PC-9 (cell line): ENCODE data around the gene VSX2. TPM values are rescaled to one million over a fixed set of nuclear protein-coding genes. Genes with fewer than 3 reads are reported as not detected.

ENCODE experiments used
- BruUV-seq: library from RNA; stranded (reverse); fragments of 400-500 nt; replicated peaks from 2 replicates; lab custom pipeline; 2021; lab: Mats Ljungman, UMichigan
- CTCF ChIA-PET: fragments of 300-600 bp; sonication (Branson Sonifier 250); formaldehyde crosslinking; loops from one replicate; lab custom pipeline; 2022; ENCODE audit warnings: antibody characterized with exemption; lab: Charles Lee
- POLR2A ChIA-PET: fragments of 300-600 bp; sonication (Branson Sonifier 250); formaldehyde crosslinking; loops from one replicate; lab custom pipeline; 2022; ENCODE audit warnings: antibody characterized with exemption; ENCODE audit not compliant: unreplicated experiment; lab: Charles Lee
- DNase-seq, 2 experiments: peaks; one replicate each; pipeline versions ENCODE4 v3.0.0 to v3.0.0-alpha.2; 2015 to 2022; ENCODE audit warnings: mixed read lengths in 1 of 2
- H2AFZ ChIP-seq: fragments of 200-600 bp; sonication (generic); 2 replicates; pipeline ENCODE4 v1.8.1; 2017; ENCODE audit warnings: antibody characterized with exemption
- H3F3A ChIP-seq: fragments of 200-600 bp; sonication (generic); 2 replicates; pipeline ENCODE4 v1.8.1; 2017; ENCODE audit warnings: antibody characterized with exemption, mild to moderate bottlenecking, low read depth; ENCODE audit not compliant: insufficient read depth
- H3K27ac ChIP-seq: fragments of 200-600 bp; sonication (generic); 2 replicates; pipeline ENCODE4 v1.6.1; 2016; ENCODE audit warnings: mixed run types
- H3K27me3 ChIP-seq: fragments of 200-600 bp; sonication (generic); 2 replicates; pipeline ENCODE4 v1.6.1; 2016; ENCODE audit warnings: low read depth, mixed run types; ENCODE audit not compliant: insufficient read depth
- H3K36me3 ChIP-seq: fragments of 200-600 bp; sonication (generic); 2 replicates; pipeline ENCODE4 v1.6.1; 2016; ENCODE audit warnings: low read depth, mixed run types
- H3K4me1 ChIP-seq: fragments of 200-600 bp; sonication (generic); replicated peaks from 2 replicates; pipeline ENCODE4 v1.6.1; 2016; ENCODE audit warnings: mixed run types; ENCODE audit not compliant: insufficient read depth
- H3K4me2 ChIP-seq: fragments of 200-600 bp; sonication (generic); 2 replicates; pipeline ENCODE4 v1.6.1; 2017; ENCODE audit warnings: mixed run types
- H3K4me3 ChIP-seq: fragments of 200-600 bp; sonication (generic); 2 replicates; pipeline ENCODE4 v1.6.1; 2016; ENCODE audit warnings: mixed run types
- H3K79me2 ChIP-seq: fragments of 200-600 bp; sonication (generic); 2 replicates; pipeline ENCODE4 v1.6.1; 2017; ENCODE audit warnings: low read depth, mixed run types
- H3K9me2 ChIP-seq: fragments of 200-600 bp; sonication (generic); 2 replicates; pipeline ENCODE4 v1.8.1; 2017; ENCODE audit warnings: mild to moderate bottlenecking; ENCODE audit not compliant: insufficient read depth
- H3K9me3 ChIP-seq: fragments of 200-600 bp; sonication (generic); 2 replicates; pipeline ENCODE4 v1.8.1; 2016; ENCODE audit warnings: low read depth; ENCODE audit not compliant: insufficient read depth
- H4K20me1 ChIP-seq: fragments of 200-600 bp; sonication (generic); 2 replicates; pipeline ENCODE4 v1.8.1; 2017; ENCODE audit not compliant: insufficient read depth
- CTCF ChIP-seq: fragments of 200-600 bp; sonication (generic); conservative IDR thresholded peaks from 2 replicates; pipeline ENCODE4 v1.6.1; 2017; ENCODE audit warnings: mixed run types, antibody characterized with exemption, mild to moderate bottlenecking, moderate library complexity
- EZH2 ChIP-seq: fragments of 200-600 bp; sonication (generic); IDR thresholded peaks from 2 replicates; pipeline ENCODE4 v1.8.0; 2017; ENCODE audit warnings: antibody characterized with exemption, low read depth
- intact Hi-C: fragments of 100-400 bp; cut with micrococcal nuclease; formaldehyde crosslinking; loops from one replicate; pipeline ENCODE4 v1.10.0; 2022; ENCODE audit not compliant: unreplicated experiment
- total RNA-seq: library from RNA; stranded (reverse); gene quantifications from 2 replicates; pipeline ENCODE4 v1.2.3, GENCODE V29; 2021

The VSX2 gene
- total RNA-seq, 1 experiment from 2014 or later, result not detected

GRCh38 chr14:74235017-74235416, 4.2 kb upstream of the VSX2 start:
- H3K27me3 ChIP-seq, result peaks cover 92% of the 10 kb centered on the region
- no TSS peak for BruUV-seq

GRCh38 chr14:74237441-74237840, 1.8 kb upstream of the VSX2 start:
- H3K79me2 ChIP-seq, result no peaks in the 10 kb centered on the region
- H3K27me3 ChIP-seq, result peaks cover 90% of the 10 kb centered on the region
- no peaks in the 10 kb centered on the region for H3K9me2 ChIP-seq
- POLR2A ChIA-PET, result no interaction called here
- no peak overlapping the region for H3K4me2 ChIP-seq
- H2AFZ ChIP-seq, result no peak overlapping the region
- H3K4me1 ChIP-seq, result no peaks in the 10 kb centered on the region
- H3K36me3 ChIP-seq, result no peaks in the 10 kb centered on the region
- BruUV-seq, result no TSS peak
- no peak overlapping the region for H3K4me3 ChIP-seq
- H4K20me1 ChIP-seq, result no peaks in the 10 kb centered on the region
- no peak overlapping the region for H3K27ac ChIP-seq
- H3K9me3 ChIP-seq, result peaks cover under 1% of the 10 kb centered on the region; the same call in 1 of the 2 replicates
- intact Hi-C loops, result no loop called here
- no peak for TF ChIP-seq EZH2
- no peak for TF ChIP-seq CTCF
- no peaks in the 10 kb centered on the region for H3F3A ChIP-seq
- CTCF ChIA-PET, result no interaction called here
- no peak for DNase-seq

More at GRCh38 chr14:74235017-74235416, 4.2 kb upstream of the VSX2 start:
- Histone ChIP-seq H3K4me1 (no peaks in the 10 kb centered on the region), H3K9me2 (no peaks in the 10 kb centered on the region), H4K20me1 (no peaks in the 10 kb centered on the region), H3K4me3 (no peak overlapping the region), H3K27ac (no peak overlapping the region), H3K79me2 (no peaks in the 10 kb centered on the region), H3F3A (no peaks in the 10 kb centered on the region), H3K9me3 (peaks cover 11% of the 10 kb centered on the region), H3K4me2 (no peak overlapping the region), H2AFZ (no peak overlapping the region), H3K36me3 (no peaks in the 10 kb centered on the region)
- POLR2A ChIA-PET, result no interaction called here
- TF ChIP-seq EZH2 (no peak), CTCF (no peak)
- CTCF ChIA-PET, result no interaction called here
- intact Hi-C loops, result no loop called here
- DNase-seq, result no peak

- Histone ChIP-seq H3K4me1 (no peaks in the 10 kb centered on the region), H3K27ac (no peak overlapping the region), H3K36me3 (no peaks in the 10 kb centered on the region), H3K4me2 (no peak overlapping the region), H3K9me2 (no peaks in the 10 kb centered on the region), H3K27me3 (peaks cover 89% of the 10 kb centered on the region), H4K20me1 (no peaks in the 10 kb centered on the region), H3K4me3 (no peak overlapping the region), H2AFZ (no peak overlapping the region), H3F3A (no peaks in the 10 kb centered on the region), H3K9me3 (no peaks in the 10 kb centered on the region), H3K79me2 (no peaks in the 10 kb centered on the region)
- intact Hi-C loops, result no loop called here
- no TSS peak for BruUV-seq
- ChIA-PET POLR2A (no interaction called here), CTCF (no interaction called here)
- DNase-seq, result no peak
- TF ChIP-seq CTCF (no peak), EZH2 (no peak)
These were observed 872 bp downstream of the VSX2 start for GRCh38 chr14:74239848-74240793.
